ENCODE data around the gene EVC.

- no peak for TF ChIP-seq CTCF (IDR thresholded peaks at IDR 0.05; ENCODE audit: low read depth, low read length)
- no peak for TF ChIP-seq EZH2phosphoT487 (IDR thresholded peaks at IDR 0.05; ENCODE audit: low read depth)
These were observed 93.7 kb downstream of the EVC start for GRCh38 chr4:5804656-5805055.

Data from OCI-LY3 (cell line).